HEK293T (cell line): ENCODE measurements around the gene TCF19.
"Not testable (repeated sequence)": the region's sequence is repeated elsewhere in the genome, so short reads cannot be mapped to it uniquely, and the experiment has no call there.

ENCODE experiments used
- BHLHE40 ChIP-seq: fragments of 450-650 bp; IDR thresholded peaks from 2 replicates; pipeline ENCODE4 v1.6.1; 2016; ENCODE audit warnings: mild to moderate bottlenecking, moderate library complexity, borderline replicate concordance
- ELF4 ChIP-seq: fragments of 450-650 bp; IDR thresholded peaks from 2 replicates; pipeline ENCODE4 v1.6.1; 2017; ENCODE audit warnings: antibody characterized with exemption
- L3MBTL2 ChIP-seq: fragments of 450-650 bp; conservative IDR thresholded peaks from 2 replicates; pipeline ENCODE4 v1.6.1; 2016; ENCODE audit warnings: mild to moderate bottlenecking
- TARDBP ChIP-seq: fragments of 450-650 bp; IDR thresholded peaks from 2 replicates; pipeline ENCODE4 v1.6.1; 2016

- not testable (repeated sequence) for TF ChIP-seq BHLHE40, L3MBTL2, TARDBP, ELF4
These were observed 37.1 kb downstream of the TCF19 start for GRCh38 chr6:31195308-31195979.
